Measurements from ENCODE around the gene OR10A6. TPM values are rescaled to one million over a fixed set of nuclear protein-coding genes. Genes with fewer than 3 reads are reported as not detected.

OR10A6 gene
- total and polyA plus RNA-seq, 2 donors (not counting 1 experiment from before 2014, with no cell fraction given): not detected

DNA sequence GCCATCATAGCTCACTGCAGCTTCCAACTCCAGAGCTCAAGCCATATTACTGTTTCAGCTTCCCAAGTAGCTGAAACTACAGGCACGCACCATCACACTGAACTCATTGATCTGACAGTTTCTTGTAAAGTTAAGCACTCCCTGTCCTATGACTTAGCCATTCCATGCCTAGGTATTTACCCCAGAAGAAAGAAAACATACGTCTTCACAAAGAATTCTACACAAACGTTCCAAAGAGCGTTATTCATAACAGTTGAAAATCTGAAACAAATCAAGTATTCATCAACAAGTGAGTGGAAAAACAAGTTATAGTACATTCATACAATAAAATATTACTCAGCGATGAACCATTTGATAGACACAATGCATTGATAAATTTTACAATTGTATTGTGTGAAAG lies 41.9 kb upstream of the OR10A6 start:
- Histone ChIP-seq H3K9ac (ENCODE audit: low read length) (no peak overlapping the region), H3K4me1 (ENCODE audit: control insufficient read depth in 2 of 2, insufficient read depth in 2 of 2, low read length in 2 of 2) (no peaks in the 10 kb centered on the region), H3K27ac (ENCODE audit: low read length in 2 of 2) (no peak overlapping the region), H3K27me3 (replicated peaks in 1 of 4; ENCODE audit: control extremely low read depth in 1 of 4, control insufficient read depth in 3 of 4, insufficient read depth in 4 of 4, low read length in 3 of 4) (peaks cover 0 to 8% (median 7%) of the 10 kb centered on the region in 4 experiments), H2AFZ (ENCODE audit: insufficient read depth, low read depth, low read length, poor library complexity, severe bottlenecking) (no peak overlapping the region), H3K9me3 (ENCODE audit: control extremely low read depth in 1 of 3, control insufficient read depth in 2 of 3, insufficient read depth in 1 of 3, low read length in 2 of 3) (no peaks in the 10 kb centered on the region), H3K79me2 (ENCODE audit: control insufficient read depth, insufficient read depth, low read length) (no peaks in the 10 kb centered on the region), H3K4me3 (ENCODE audit: control extremely low read depth in 1 of 5, extremely low read depth in 1 of 5, insufficient read depth in 1 of 5, low read depth in 2 of 5, low read length in 4 of 5) (no peak overlapping the region), H4K20me1 (ENCODE audit: control insufficient read depth, insufficient read depth, low read length, poor library complexity, severe bottlenecking) (no peaks in the 10 kb centered on the region), H3K36me3 (replicated peaks in 1 of 2; ENCODE audit: control extremely low read depth in 1 of 2, control insufficient read depth in 1 of 2, extremely low read depth in 1 of 2, insufficient read depth in 2 of 2, low read length in 1 of 2) (no peaks in the 10 kb centered on the region), H3K4me2 (replicated peaks; ENCODE audit: low read depth, low read length, poor library complexity, severe bottlenecking) (no peak overlapping the region)
- Mint-ChIP-seq H3K4me1 (no peaks in the 10 kb centered on the region), H3K27me3 (peaks cover 16% of the 10 kb centered on the region), H3K27ac (no peak overlapping the region), H3K4me3 (no peak overlapping the region), H3K9me3 (ENCODE audit: insufficient read depth) (no peaks in the 10 kb centered on the region)
- ATAC-seq (ENCODE audit: low read depth) (no peak), DNase-seq (no peak)
- TF ChIP-seq, protein P1, sequence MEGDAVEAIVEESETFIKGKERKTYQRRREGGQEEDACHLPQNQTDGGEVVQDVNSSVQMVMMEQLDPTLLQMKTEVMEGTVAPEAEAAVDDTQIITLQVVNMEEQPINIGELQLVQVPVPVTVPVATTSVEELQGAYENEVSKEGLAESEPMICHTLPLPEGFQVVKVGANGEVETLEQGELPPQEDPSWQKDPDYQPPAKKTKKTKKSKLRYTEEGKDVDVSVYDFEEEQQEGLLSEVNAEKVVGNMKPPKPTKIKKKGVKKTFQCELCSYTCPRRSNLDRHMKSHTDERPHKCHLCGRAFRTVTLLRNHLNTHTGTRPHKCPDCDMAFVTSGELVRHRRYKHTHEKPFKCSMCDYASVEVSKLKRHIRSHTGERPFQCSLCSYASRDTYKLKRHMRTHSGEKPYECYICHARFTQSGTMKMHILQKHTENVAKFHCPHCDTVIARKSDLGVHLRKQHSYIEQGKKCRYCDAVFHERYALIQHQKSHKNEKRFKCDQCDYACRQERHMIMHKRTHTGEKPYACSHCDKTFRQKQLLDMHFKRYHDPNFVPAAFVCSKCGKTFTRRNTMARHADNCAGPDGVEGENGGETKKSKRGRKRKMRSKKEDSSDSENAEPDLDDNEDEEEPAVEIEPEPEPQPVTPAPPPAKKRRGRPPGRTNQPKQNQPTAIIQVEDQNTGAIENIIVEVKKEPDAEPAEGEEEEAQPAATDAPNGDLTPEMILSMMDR (IDR thresholded peaks at IDR 0.05): no peak
- TF ChIP-seq EZH2 (IDR thresholded peaks at IDR 0.05; ENCODE audit: borderline replicate concordance, insufficient read depth, low read depth, low read length, poor library complexity, severe bottlenecking): no peak
- POLR2A ChIA-PET: no interaction called here
- 100% methylated on average over 1 of the region's 5 CpGs for WGBS (ENCODE audit: insufficient coverage)
- CTCF ChIA-PET: no interaction called here
- intact Hi-C loops (cut with micrococcal nuclease): no loop called here

GRCh38 chr11:7971846-7972245 lies 40.8 kb upstream of the OR10A6 start:
- POLR2A ChIA-PET: no interaction called here
- Histone ChIP-seq H2AFZ (ENCODE audit: insufficient read depth, low read depth, low read length, poor library complexity, severe bottlenecking) (no peak overlapping the region), H3K4me2 (replicated peaks; ENCODE audit: low read depth, low read length, poor library complexity, severe bottlenecking) (no peak overlapping the region), H3K27ac (ENCODE audit: low read length in 2 of 2) (no peak overlapping the region), H3K36me3 (replicated peaks in 1 of 2; ENCODE audit: control extremely low read depth in 1 of 2, control insufficient read depth in 1 of 2, extremely low read depth in 1 of 2, insufficient read depth in 2 of 2, low read length in 1 of 2) (no peaks in the 10 kb centered on the region), H3K9ac (ENCODE audit: low read length) (no peak overlapping the region), H3K4me1 (ENCODE audit: control insufficient read depth in 2 of 2, insufficient read depth in 2 of 2, low read length in 2 of 2) (no peaks in the 10 kb centered on the region), H3K4me3 (ENCODE audit: control extremely low read depth in 1 of 5, extremely low read depth in 1 of 5, insufficient read depth in 1 of 5, low read depth in 2 of 5, low read length in 4 of 5) (no peak overlapping the region), H4K20me1 (ENCODE audit: control insufficient read depth, insufficient read depth, low read length, poor library complexity, severe bottlenecking) (no peaks in the 10 kb centered on the region), H3K27me3 (replicated peaks in 1 of 4; ENCODE audit: control extremely low read depth in 1 of 4, control insufficient read depth in 3 of 4, insufficient read depth in 4 of 4, low read length in 3 of 4) (peaks cover 0 to 8% (median 7%) of the 10 kb centered on the region in 4 experiments), H3K79me2 (ENCODE audit: control insufficient read depth, insufficient read depth, low read length) (no peaks in the 10 kb centered on the region), H3K9me3 (ENCODE audit: control extremely low read depth in 1 of 3, control insufficient read depth in 2 of 3, insufficient read depth in 1 of 3, low read length in 2 of 3) (no peaks in the 10 kb centered on the region)
- no peak for DNase-seq
- intact Hi-C loops (cut with micrococcal nuclease): no loop called here
- H3K4me3 Mint-ChIP-seq: no peak overlapping the region
- no peak for ATAC-seq (ENCODE audit: low read depth)
- H3K4me1 Mint-ChIP-seq: no peaks in the 10 kb centered on the region
- no peaks in the 10 kb centered on the region for H3K9me3 Mint-ChIP-seq (ENCODE audit: insufficient read depth)
- CTCF ChIA-PET: no interaction called here
- TF ChIP-seq, protein P1 (IDR thresholded peaks at IDR 0.05): no peak
- TF ChIP-seq EZH2 (IDR thresholded peaks at IDR 0.05; ENCODE audit: borderline replicate concordance, insufficient read depth, low read depth, low read length, poor library complexity, severe bottlenecking): no peak
- no peak overlapping the region for H3K27ac Mint-ChIP-seq
- H3K27me3 Mint-ChIP-seq: peaks cover 26% of the 10 kb centered on the region
